Activated T-cell treated with anti-CD3 and anti-CD28 coated beads, Interleukin-2, amount 50 U/mL, for 48 hours (primary cell): ENCODE results near the gene SLC22A7.
"Not testable (repeated sequence)": the region's sequence is repeated elsewhere in the genome, so short reads cannot be mapped to it uniquely, and the experiment has no call there.

Experiments used
- DNase-seq, 2 experiments: peaks; one replicate each; pipeline ENCODE4 v3.0.0-alpha.2; 2020

SLC22A7 gene

GRCh38 chr6:43347021-43347420, 49.0 kb downstream of the SLC22A7 start:
- no peak for DNase-seq

GRCh38 chr6:43347444-43347843, 49.4 kb downstream of the SLC22A7 start:
- DNase-seq: no peak

DNA sequence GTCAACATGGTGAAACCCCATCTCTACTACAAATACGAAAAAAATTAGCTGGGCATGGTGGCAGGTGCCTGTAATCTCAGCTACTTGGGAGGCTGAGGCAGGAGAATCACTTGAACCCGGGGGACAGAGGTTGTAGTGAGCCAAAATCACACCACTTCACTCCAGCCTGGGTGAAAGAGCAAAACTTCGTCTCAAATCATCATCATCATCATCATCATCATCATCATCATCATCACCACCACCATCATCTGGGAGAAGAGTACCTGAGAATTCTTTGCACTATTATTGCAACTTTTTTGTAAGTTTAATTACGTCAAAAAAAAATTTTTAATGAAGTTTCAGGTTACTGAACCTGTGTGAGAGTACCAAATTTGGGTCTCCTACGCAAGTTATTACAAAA, 53.9 kb downstream of the SLC22A7 start:
- not testable (repeated sequence) for DNase-seq
